Measurements from ENCODE around the gene PLEKHO2.

The PLEKHO2 gene

GRCh38 chr15:64905119-64905831 is 63.6 kb downstream of the PLEKHO2 start:
- DNase-seq, result peak; percentile 81
- Mint-ChIP-seq H3K27me3 (ENCODE audit: low read depth, poor library complexity) (peaks cover 24% of the 10 kb centered on the region), H3K4me1 (peaks cover 14% of the 10 kb centered on the region), H3K36me3 (ENCODE audit: low read depth) (peaks cover 17% of the 10 kb centered on the region), H3K9me3 (peaks cover 46% of the 10 kb centered on the region), H3K4me3 (peak overlapping the region; percentile 74), H3K27ac (peak overlapping the region; percentile 95)
- peak; percentile 61 for TF ChIP-seq CTCF (IDR thresholded peaks at IDR 0.05)

GRCh38 chr15:64905941-64906340 is 64.2 kb downstream of the PLEKHO2 start:
- TF ChIP-seq CTCF (IDR thresholded peaks at IDR 0.05), result no peak
- H3K4me1 Mint-ChIP-seq, result peaks cover 18% of the 10 kb centered on the region
- no peak for DNase-seq
- H3K36me3 Mint-ChIP-seq (ENCODE audit: low read depth), result peaks cover 13% of the 10 kb centered on the region
- H3K27me3 Mint-ChIP-seq (ENCODE audit: low read depth, poor library complexity), result peaks cover 29% of the 10 kb centered on the region
- peaks cover 41% of the 10 kb centered on the region for H3K9me3 Mint-ChIP-seq
- H3K4me3 Mint-ChIP-seq, result no peak overlapping the region
- H3K27ac Mint-ChIP-seq, result no peak overlapping the region

- DNase-seq, result no peak
- peaks cover 36% of the 10 kb centered on the region for H3K9me3 Mint-ChIP-seq
- H3K27me3 Mint-ChIP-seq (ENCODE audit: low read depth, poor library complexity), result peaks cover 34% of the 10 kb centered on the region
- TF ChIP-seq CTCF (IDR thresholded peaks at IDR 0.05), result no peak
- H3K4me1 Mint-ChIP-seq, result peaks cover 22% of the 10 kb centered on the region
- H3K27ac Mint-ChIP-seq, result no peak overlapping the region
- peaks cover 11% of the 10 kb centered on the region for H3K36me3 Mint-ChIP-seq (ENCODE audit: low read depth)
- H3K4me3 Mint-ChIP-seq, result no peak overlapping the region
Measured at GRCh38 chr15:64906402-64906801, 64.7 kb downstream of the PLEKHO2 start.

- Mint-ChIP-seq H3K27me3 (ENCODE audit: low read depth, poor library complexity) (peaks cover 45% of the 10 kb centered on the region), H3K4me3 (no peak overlapping the region), H3K27ac (no peak overlapping the region), H3K36me3 (ENCODE audit: low read depth) (peaks cover 11% of the 10 kb centered on the region), H3K4me1 (peaks cover 34% of the 10 kb centered on the region), H3K9me3 (peaks cover 29% of the 10 kb centered on the region)
- no peak for DNase-seq
- no peak for TF ChIP-seq CTCF (IDR thresholded peaks at IDR 0.05)
Measured at GRCh38 chr15:64907991-64908390, 66.3 kb downstream of the PLEKHO2 start.

GRCh38 chr15:64909546-64909945 is 67.8 kb downstream of the PLEKHO2 start:
- Mint-ChIP-seq H3K9me3 (peaks cover 25% of the 10 kb centered on the region), H3K4me1 (peaks cover 28% of the 10 kb centered on the region), H3K36me3 (ENCODE audit: low read depth) (peaks cover 11% of the 10 kb centered on the region), H3K27ac (no peak overlapping the region), H3K4me3 (peak overlapping the region; percentile 25), H3K27me3 (ENCODE audit: low read depth, poor library complexity) (peaks cover 45% of the 10 kb centered on the region)
- DNase-seq, result no peak
- no peak for TF ChIP-seq CTCF (IDR thresholded peaks at IDR 0.05)

Data from nephron progenitor cell (in vitro differentiated cells).